Keratinocyte (primary cell): ENCODE results near the gene GAL3ST2. TPM values are rescaled to one million over a fixed set of nuclear protein-coding genes. Genes with fewer than 3 reads are reported as not detected.

ENCODE experiments used
- DNase-seq: peaks from one replicate; pipeline ENCODE4 v3.0.0-alpha.2; 2011; ENCODE audit warnings: low read depth, missing footprints, low spot score
- FAIRE-seq: peaks from 2 replicates; lab custom pipeline; 2011; peaks lifted over from hg19 to GRCh38; lab: Jason Lieb, UNC
- H2AFZ ChIP-seq: 2 replicates; pipeline ENCODE4 v1.6.0; 2012; ENCODE audit warnings: low read length, control low read depth, inconsistent platforms; ENCODE audit not compliant: control insufficient read depth
- H3K27ac ChIP-seq: 2 replicates; pipeline ENCODE4 v1.5.1; 2011; ENCODE audit warnings: low read length; ENCODE audit not compliant: control insufficient read depth, insufficient read depth
- H3K27me3 ChIP-seq: 3 replicates; pipeline ENCODE4 v1.6.0; 2011; ENCODE audit warnings: low read length; ENCODE audit not compliant: control insufficient read depth, insufficient read depth; ENCODE audit errors: extremely low read depth
- H3K36me3 ChIP-seq, 2 experiments: 2 replicates in 1 of 2; 3 replicates in 1 of 2; pipeline ENCODE4 v1.5.1; 2011; ENCODE audit warnings: low read length in 2 of 2, mild to moderate bottlenecking in 1 of 2; ENCODE audit not compliant: control insufficient read depth in 2 of 2, insufficient read depth in 2 of 2; ENCODE audit errors: extremely low read depth in 1 of 2
- H3K4me1 ChIP-seq: 3 replicates; pipeline ENCODE4 v1.5.1; 2011; ENCODE audit warnings: low read length; ENCODE audit not compliant: control insufficient read depth, insufficient read depth; ENCODE audit errors: extremely low read depth
- H3K4me2 ChIP-seq: 3 replicates; pipeline ENCODE4 v1.6.0; 2011; ENCODE audit warnings: low read depth, low read length; ENCODE audit not compliant: control insufficient read depth, insufficient read depth; ENCODE audit errors: extremely low read depth
- H3K4me3 ChIP-seq, 3 experiments: fragments of 200-600 bp in 1 of 3; sonication (generic) in 1 of 3; 2 replicates in 2 of 3; 3 replicates in 1 of 3; pipeline ENCODE4 v1.5.1; 2011 to 2016; ENCODE audit warnings: low read length in 3 of 3, mild to moderate bottlenecking in 3 of 3, control low read depth in 2 of 3, inconsistent platforms in 1 of 3, low read depth in 1 of 3, mixed read lengths in 1 of 3, mixed run types in 1 of 3, moderate library complexity in 1 of 3; ENCODE audit not compliant: control insufficient read depth in 2 of 3, insufficient read depth in 2 of 3; ENCODE audit errors: extremely low read depth in 1 of 3
- H3K79me2 ChIP-seq: 2 replicates; pipeline ENCODE4 v1.6.0; 2012; ENCODE audit warnings: low read length; ENCODE audit not compliant: control insufficient read depth, insufficient read depth
- H3K9ac ChIP-seq: 3 replicates; pipeline ENCODE4 v1.6.0; 2011; ENCODE audit warnings: low read length; ENCODE audit not compliant: control insufficient read depth, insufficient read depth; ENCODE audit errors: extremely low read depth
- H3K9me1 ChIP-seq: 3 replicates; pipeline ENCODE4 v1.6.0; 2011; ENCODE audit warnings: low read length; ENCODE audit not compliant: control insufficient read depth, insufficient read depth; ENCODE audit errors: extremely low read depth
- H3K9me3 ChIP-seq: 2 replicates; pipeline ENCODE4 v1.5.1; 2012; ENCODE audit warnings: low read depth, low read length; ENCODE audit not compliant: control insufficient read depth
- H4K20me1 ChIP-seq: 3 replicates; pipeline ENCODE4 v1.6.0; 2011; ENCODE audit warnings: low read length; ENCODE audit not compliant: control insufficient read depth, insufficient read depth; ENCODE audit errors: extremely low read depth
- EZH2 ChIP-seq: IDR thresholded peaks from one replicate; pipeline ENCODE4 v1.6.1; 2012; ENCODE audit warnings: inconsistent platforms, mild to moderate bottlenecking, low read length, moderate library complexity
- dilution Hi-C: fragments of 300-500 bp; cut with MboI; formaldehyde crosslinking; loops from one replicate; pipeline ENCODE4 v1.7.0; 2020; ENCODE audit warnings: low sequenced_read_pairs; ENCODE audit not compliant: extremely low pct_ligation_motif_present
- polyA plus RNA-seq, 5 experiments: library from polyadenylated mRNA; depleted of rRNA in 3 of 5; stranded (reverse) in 3 of 5; stranded (forward) in 1 of 5; unstranded in 1 of 5; fragments of >200 nt; gene quantifications; 1 replicate in 1 of 5; 2 replicates in 3 of 5; 3 replicates in 1 of 5; pipeline versions ENCODE4 v1.2.1 to v1.2.3, GENCODE V29; 2011 to 2012; ENCODE audit warnings: missing spikeins in 2 of 5, low read depth in 1 of 5, low replicate concordance in 1 of 5
- TF ChIP-seq, protein P1 (sequence below), 3 experiments: IDR thresholded peaks in 1 of 3; conservative IDR thresholded peaks in 1 of 3; optimal IDR thresholded peaks in 1 of 3; 2 replicates in 2 of 3; 3 replicates in 1 of 3; pipeline versions ENCODE3 to v1.5.1; 2011; ENCODE audit warnings: low read length in 3 of 3, mild to moderate bottlenecking in 3 of 3, moderate library complexity in 2 of 3, control low read depth in 1 of 3, inconsistent platforms in 1 of 3; ENCODE audit not compliant: insufficient read depth in 2 of 3; ENCODE audit errors: extremely low read depth in 1 of 3

The GAL3ST2 gene
- polyA plus RNA-seq, 1 donor (not counting 4 experiments of a cell fraction or from before 2014, with no cell fraction given), result not detected

DNA sequence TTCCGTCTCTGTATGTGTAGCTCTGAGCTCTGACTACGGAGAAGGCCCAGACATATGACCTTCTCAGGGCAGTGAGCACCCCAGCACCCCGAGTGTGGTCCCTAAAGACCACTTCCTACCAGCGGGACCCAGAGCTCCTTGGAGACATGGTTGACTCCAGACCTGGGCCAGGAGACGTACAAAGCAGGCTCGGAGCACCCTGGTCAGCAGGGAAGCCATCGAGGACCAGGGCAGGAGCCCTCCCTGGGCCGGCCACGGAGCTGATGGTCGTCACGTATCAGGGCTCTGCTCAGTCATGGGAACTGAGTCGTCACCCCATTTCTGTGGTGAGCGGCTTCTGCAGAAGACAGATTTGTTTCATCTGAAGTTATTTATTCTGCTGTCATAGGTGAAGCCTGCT, 19.6 kb downstream of the GAL3ST2 start:
- Histone ChIP-seq H3K27me3 (no peaks in the 10 kb centered on the region), H4K20me1 (no peaks in the 10 kb centered on the region), H3K9ac (no peak overlapping the region), H3K27ac (no peak overlapping the region), H3K36me3 (no peaks in the 10 kb centered on the region), H3K4me1 (peaks cover 2% of the 10 kb centered on the region), H3K79me2 (no peaks in the 10 kb centered on the region), H3K9me3 (no peaks in the 10 kb centered on the region), H3K9me1 (no peaks in the 10 kb centered on the region), H3K4me3 (no peak overlapping the region), H2AFZ (no peak overlapping the region), H3K4me2 (no peak overlapping the region)
- TF ChIP-seq EZH2, result no peak
- TF ChIP-seq, protein P1, sequence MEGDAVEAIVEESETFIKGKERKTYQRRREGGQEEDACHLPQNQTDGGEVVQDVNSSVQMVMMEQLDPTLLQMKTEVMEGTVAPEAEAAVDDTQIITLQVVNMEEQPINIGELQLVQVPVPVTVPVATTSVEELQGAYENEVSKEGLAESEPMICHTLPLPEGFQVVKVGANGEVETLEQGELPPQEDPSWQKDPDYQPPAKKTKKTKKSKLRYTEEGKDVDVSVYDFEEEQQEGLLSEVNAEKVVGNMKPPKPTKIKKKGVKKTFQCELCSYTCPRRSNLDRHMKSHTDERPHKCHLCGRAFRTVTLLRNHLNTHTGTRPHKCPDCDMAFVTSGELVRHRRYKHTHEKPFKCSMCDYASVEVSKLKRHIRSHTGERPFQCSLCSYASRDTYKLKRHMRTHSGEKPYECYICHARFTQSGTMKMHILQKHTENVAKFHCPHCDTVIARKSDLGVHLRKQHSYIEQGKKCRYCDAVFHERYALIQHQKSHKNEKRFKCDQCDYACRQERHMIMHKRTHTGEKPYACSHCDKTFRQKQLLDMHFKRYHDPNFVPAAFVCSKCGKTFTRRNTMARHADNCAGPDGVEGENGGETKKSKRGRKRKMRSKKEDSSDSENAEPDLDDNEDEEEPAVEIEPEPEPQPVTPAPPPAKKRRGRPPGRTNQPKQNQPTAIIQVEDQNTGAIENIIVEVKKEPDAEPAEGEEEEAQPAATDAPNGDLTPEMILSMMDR (optimal IDR thresholded peaks at IDR 0.05 in 1 of 3, IDR thresholded peaks at IDR 0.05 in 1 of 3, conservative IDR thresholded peaks at IDR 0.05 in 1 of 3; ENCODE audit: extremely low read depth in 1 of 3, insufficient read depth in 2 of 3, low read length in 3 of 3), result no peak
- no peak for DNase-seq
- no peak for FAIRE-seq
- dilution Hi-C loops, result no loop called here

DNA sequence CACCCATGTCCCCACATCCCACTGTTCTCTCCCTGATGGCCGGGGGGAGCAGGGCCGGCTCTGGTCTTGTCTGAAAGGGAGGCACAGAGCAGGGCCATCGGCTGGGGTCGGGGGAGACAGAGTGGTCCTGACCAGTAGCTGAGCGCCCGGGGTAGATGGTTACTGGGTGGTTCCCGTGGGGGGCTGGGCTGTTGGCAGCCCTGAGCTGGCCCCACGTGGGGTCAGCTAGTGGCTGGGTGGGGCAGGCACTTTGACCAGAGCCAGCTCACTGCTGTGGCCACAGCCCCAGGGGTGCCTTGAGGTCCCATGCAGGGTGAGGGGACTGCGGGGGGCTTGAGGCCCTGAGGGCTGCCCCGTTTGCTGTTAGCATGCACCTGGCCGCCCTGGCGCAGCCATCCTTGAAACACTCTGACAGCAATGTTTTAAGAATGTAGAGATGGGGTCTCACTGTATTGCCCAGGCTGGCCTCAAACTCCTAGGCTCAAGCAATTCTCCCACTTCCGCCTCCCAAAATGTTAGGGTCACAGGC, 20.1 kb downstream of the GAL3ST2 start:
- Histone ChIP-seq H3K4me2 (no peak overlapping the region), H3K9me3 (no peaks in the 10 kb centered on the region), H3K27ac (no peak overlapping the region), H3K36me3 (no peaks in the 10 kb centered on the region), H2AFZ (no peak overlapping the region), H3K9ac (no peak overlapping the region), H3K4me1 (no peaks in the 10 kb centered on the region), H3K4me3 (no peak overlapping the region), H3K27me3 (no peaks in the 10 kb centered on the region), H4K20me1 (no peaks in the 10 kb centered on the region), H3K9me1 (no peaks in the 10 kb centered on the region), H3K79me2 (no peaks in the 10 kb centered on the region)
- no peak for DNase-seq
- dilution Hi-C loops, result no loop called here
- no peak for FAIRE-seq
- TF ChIP-seq, protein P1 (optimal IDR thresholded peaks at IDR 0.05 in 1 of 3, IDR thresholded peaks at IDR 0.05 in 1 of 3, conservative IDR thresholded peaks at IDR 0.05 in 1 of 3; ENCODE audit: extremely low read depth in 1 of 3, insufficient read depth in 2 of 3, low read length in 3 of 3), result no peak
- no peak for TF ChIP-seq EZH2
